OCI-LY1 (cell line): ENCODE data around the gene CEP164.

Experiments
- CTCF ChIP-seq: fragments of 200-600 bp; sonication (generic), shearing (Covaris generic); IDR thresholded peaks from 2 replicates; pipeline ENCODE4 v1.5.1; 2017; ENCODE audit warnings: mild to moderate bottlenecking, antibody characterized with exemption, low read length, moderate library complexity, mixed read lengths
- EZH2 ChIP-seq: fragments of 200-600 bp; sonication (generic), shearing (Covaris generic); IDR thresholded peaks from 2 replicates; pipeline ENCODE4 v1.8.0; 2017; ENCODE audit warnings: borderline replicate concordance, mixed run types, mild to moderate bottlenecking, antibody characterized with exemption, low read length, moderate library complexity, mixed read lengths

GRCh38 chr11:117298195-117298594 is 29.5 kb upstream of the CEP164 start:
- TF ChIP-seq CTCF (no peak), EZH2 (no peak)
